Neural progenitor cell (in vitro differentiated cells): ENCODE results near the gene AZGP1.

Experiments
- CTCF ChIP-seq: fragments of 200-600 bp; sonication (generic); IDR thresholded peaks from 2 replicates; pipeline ENCODE4 v1.5.1; 2017; ENCODE audit warnings: antibody characterized with exemption, mild to moderate bottlenecking
- EZH2 ChIP-seq: fragments of 200-600 bp; sonication (generic); IDR thresholded peaks from 2 replicates; pipeline ENCODE4 v1.6.1; 2017; ENCODE audit warnings: antibody characterized with exemption, mild to moderate bottlenecking, moderate library complexity

- no peak for TF ChIP-seq EZH2
- no peak for TF ChIP-seq CTCF
These were observed 32.0 kb downstream of the AZGP1 start for GRCh38 chr7:99943641-99944496.
